Skin of body (tissue), 2 donors: ENCODE data around the gene ST3GAL4. TPM values are rescaled to one million over a fixed set of nuclear protein-coding genes. Genes with fewer than 3 reads are reported as not detected.

Source experiments
- small RNA-seq: library from RNA; depleted of rRNA; stranded (forward); fragments of <200 nt; gene quantifications from one replicate; pipeline ENCODE3, GENCODE V24; 2014; ENCODE audit warnings: low replicate concordance
- total RNA-seq: library from RNA; depleted of rRNA; stranded (reverse); fragments of >200 nt; gene quantifications from one replicate; pipeline ENCODE4 v1.2.3, GENCODE V29; 2014

The ST3GAL4 gene
- total RNA-seq, 1 donor from 2014 or later: 34.3 TPM

Small RNA genes within 50 kb of the gene (small RNA-seq; reads per million reads assigned to genes)
- gene AP001318.3: not detected

Other genes with a start within 250 kb of the ST3GAL4 start
- 25.0 TPM for gene RPUSD4, start 144.0 kb upstream of the ST3GAL4 start, total RNA-seq
- gene FAM118B, start 143.9 kb upstream of the ST3GAL4 start, total RNA-seq: 13.0 TPM
- 32.4 TPM for gene SRPRA, start 86.8 kb upstream of the ST3GAL4 start, total RNA-seq
- gene FOXRED1, start 86.5 kb upstream of the ST3GAL4 start, total RNA-seq: 15.3 TPM
- 3.9 TPM for gene TIRAP, start 72.6 kb upstream of the ST3GAL4 start, total RNA-seq
- 6.3 TPM for gene DCPS, start 51.6 kb upstream of the ST3GAL4 start, total RNA-seq